HG03039 (cell line): ENCODE data around the gene CCK.

ENCODE experiments used
- ATAC-seq: cut with Tn5 transposase; IDR thresholded peaks from one replicate; pipeline ENCODE4 v1.9.1; 2021; ENCODE audit warnings: mild to moderate bottlenecking, moderate library complexity; ENCODE audit not compliant: unreplicated experiment

Gene CCK

DNA sequence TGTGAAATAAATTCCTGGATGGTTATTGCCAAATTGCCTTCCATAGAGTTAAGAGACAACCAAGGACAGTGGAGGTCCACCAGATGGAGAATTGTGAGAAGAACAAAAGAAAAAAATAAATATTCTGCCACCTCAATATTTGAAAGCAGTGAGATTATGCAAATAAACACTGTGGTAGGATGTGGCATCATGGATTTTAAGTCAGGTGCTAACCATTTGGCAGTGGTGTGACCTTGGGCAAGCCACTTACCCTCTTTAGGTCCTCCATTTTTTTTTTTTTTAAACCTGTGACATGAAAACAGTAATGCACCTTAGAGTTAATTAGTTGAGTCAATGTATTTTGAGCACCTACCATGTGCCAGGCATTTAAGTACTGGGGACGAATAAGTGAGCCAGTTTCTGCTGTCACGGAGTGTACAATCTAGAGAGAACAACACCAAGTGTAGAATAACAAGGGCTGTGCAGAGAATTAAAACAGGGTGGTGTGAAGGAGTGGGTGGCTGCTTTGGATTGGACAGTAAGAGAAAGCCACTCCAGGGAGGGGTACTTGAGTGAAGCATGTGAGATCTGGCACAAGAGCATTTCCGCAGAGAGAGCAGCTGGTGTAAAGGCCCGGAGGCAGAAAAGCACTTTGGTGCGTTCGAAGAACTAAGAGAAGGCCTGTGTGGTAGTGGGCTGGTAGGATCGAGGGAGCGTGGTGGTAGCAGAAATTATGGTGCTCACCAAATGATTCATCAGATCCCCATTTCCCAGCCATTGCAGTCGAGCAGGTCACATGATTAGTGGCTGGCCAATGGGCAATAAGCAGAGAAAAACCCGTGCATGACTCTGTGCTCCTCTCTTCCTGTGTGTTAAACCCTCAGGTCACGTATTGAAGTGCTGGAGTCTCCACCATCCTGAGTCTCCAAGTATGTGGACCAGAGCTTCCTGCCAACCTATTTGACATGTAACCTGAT, 39.2 kb downstream of the CCK start:
- ATAC-seq: no peak

DNA sequence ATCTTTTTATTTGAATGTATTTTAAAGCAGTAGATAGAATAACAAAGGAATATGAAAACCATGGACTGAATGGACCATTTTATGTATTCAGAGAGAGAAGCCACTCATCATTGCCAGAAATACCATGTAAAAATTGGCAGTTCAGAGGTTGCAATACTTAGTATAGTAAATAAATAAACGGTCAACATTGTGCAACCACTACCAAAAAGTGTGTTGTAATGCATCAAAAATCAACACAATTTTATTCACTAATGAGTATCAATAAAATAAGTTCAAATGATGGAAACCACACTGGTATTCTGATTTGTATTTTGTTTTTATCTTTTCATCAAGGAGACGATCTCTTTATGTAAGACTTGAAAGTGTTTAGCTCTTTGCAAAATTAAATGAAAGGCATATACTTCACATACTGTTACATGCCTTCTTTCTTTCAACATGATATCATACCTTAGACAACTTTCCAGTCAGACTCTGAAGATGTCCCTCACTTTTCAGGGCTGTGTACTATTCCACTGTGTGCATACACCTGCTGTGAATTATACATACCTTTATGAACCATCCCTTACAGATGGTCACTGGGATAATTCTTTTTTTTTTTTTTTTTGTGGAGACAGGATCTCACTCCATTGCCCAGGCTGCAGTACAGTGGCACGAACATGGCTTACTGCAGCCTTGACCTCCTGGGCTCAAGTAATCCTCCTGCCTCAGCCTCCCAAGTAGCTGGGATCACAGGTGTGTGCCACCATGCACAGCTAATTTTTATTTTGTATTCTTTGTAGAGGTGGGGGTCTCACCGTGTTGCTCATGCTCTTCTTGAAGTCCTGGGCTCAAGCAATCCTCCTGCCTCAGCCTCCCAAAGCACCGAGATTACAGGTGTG, 40.3 kb downstream of the CCK start:
- no peak for ATAC-seq

DNA sequence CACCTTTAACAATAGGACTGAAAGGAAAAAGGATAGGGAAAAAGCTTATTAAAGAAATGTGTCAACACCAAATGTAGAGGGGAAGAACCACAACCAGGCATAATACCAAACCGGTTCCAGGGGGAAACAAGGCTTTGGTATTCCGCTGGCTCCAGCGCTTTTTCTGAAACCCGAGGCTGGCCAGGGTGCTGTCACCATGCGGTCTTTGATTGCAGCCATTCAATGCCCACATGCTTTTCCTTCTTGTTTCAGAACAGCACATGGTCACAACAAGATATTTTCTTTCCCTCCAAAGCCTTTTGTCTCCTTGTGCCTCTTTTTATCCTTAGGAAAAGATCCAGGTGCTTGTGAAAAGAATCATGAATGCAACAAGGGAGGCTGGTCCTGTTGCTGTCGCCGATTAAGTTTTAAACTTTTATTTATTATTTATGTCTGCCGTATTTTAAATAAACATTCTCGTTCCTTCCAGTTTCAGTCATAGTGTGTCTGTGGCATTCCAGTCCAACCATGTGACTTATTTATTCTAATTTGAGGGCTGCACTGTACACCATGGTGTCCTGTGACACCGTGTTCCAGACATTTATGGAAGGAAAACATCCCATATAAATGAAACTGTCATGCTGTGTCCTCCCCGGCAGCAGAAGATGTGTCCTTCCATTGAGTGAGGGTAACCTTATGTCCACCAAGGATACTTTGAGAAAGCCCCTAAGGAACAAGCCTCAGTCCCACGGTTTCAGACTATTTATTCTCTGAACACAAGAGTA, 41.1 kb downstream of the CCK start:
- no peak for ATAC-seq

DNA sequence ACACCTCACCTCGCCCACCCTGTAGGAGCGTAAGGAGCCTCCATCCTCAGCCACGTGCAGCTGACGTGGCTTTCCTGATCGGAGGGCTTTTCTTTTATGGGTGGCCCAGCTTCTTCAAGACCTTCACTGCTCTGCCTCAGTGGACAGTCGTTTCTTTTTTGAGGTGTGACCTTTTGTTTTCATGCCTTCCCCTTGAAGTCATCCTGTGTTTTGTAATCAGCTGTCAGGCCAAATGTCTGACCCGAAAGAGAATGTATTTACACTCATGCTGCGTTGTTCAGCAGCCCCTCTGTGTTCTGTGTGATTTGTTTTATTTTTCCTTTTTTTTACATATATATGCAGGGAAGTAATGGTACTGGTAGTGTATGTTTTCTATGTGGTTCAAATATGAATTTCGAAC, 41.8 kb downstream of the CCK start:
- ATAC-seq: no peak

- no peak for ATAC-seq
Observed at GRCh38 chr3:42222942-42223693, 42.9 kb downstream of the CCK start.

GRCh38 chr3:42220436-42221121, 45.4 kb downstream of the CCK start:
- no peak for ATAC-seq

DNA sequence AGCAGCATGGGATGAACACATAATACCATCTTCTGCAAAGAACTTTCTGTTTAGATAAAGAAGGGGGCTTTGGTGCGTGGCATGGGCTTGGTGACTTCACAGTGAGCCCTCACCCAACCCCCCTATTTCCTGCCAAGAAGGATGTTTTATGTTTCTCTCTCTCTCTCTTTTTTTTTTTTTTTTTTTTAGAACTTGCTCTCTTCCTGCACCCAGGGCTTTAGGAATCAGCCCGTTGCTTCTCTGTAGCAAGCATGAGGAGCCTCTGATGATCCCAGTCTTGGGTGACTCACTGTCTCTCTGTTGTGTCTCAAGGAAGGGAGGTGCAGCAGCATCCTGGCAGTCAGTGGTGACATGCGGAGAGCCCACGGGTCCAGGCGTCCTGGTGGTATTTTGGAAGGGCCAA, 49.1 kb downstream of the CCK start:
- no peak for ATAC-seq

GRCh38 chr3:42216302-42216701, 49.7 kb downstream of the CCK start:
- no peak for ATAC-seq

- no peak for ATAC-seq
Observed at GRCh38 chr3:42214565-42215283, 51.3 kb downstream of the CCK start.

DNA sequence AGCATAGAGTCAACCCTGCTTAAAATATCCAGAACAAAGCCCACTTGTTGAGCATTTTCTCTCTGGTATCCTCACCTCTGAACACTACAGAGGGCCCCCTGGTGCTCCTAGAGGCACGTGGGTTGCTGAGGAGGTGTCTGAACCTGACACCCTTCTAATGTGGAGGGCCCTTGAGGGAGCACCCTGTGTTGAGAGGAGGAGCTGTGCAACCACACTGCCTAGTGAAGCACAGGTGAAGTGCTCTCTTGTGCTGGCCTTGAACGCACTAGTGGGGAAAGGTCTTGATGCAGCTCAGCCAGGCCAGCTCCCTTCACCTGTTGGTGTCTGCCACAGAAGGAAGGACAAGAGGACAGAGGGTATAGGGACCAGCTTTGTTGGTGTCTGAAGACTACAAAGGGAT, 51.9 kb downstream of the CCK start:
- no peak for ATAC-seq

- no peak for ATAC-seq
Observed at GRCh38 chr3:42213417-42213816, 52.6 kb downstream of the CCK start.

GRCh38 chr3:42210726-42211125, 55.3 kb downstream of the CCK start:
- ATAC-seq: no peak

DNA sequence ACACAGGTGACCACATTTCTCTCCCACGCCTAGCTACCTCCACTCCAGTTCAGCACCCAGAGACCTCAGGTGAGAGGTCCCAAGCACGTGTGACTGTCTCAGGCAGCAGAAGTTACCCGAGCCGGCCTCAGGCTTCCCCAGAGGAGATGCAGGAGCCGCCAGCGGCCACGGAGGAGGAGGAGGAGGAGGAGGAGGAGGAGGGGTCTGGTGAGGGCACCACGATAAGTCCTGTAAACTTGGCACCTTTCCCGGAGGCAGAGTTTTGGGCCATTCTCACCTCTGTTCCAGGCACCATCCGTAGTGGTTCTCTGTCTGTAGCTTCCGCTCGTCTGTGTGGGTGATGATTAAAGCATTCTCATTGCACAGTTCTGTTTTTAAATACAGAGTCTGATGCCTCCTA, 56.1 kb downstream of the CCK start:
- no peak for ATAC-seq
